HEK293 (cell line): ENCODE results near the gene ARHGEF37.

Source experiments
- CTCF ChIA-PET: fragments of 350-600 bp; formaldehyde crosslinking; extraction: SDS; loops from one replicate; lab custom pipeline; 2021; ENCODE audit warnings: antibody characterized with exemption; lab: Yijun Ruan, JAX
- POLR2A ChIA-PET: fragments of 300-600 bp; formaldehyde crosslinking; extraction: SDS; loops from one replicate; lab custom pipeline; 2020; ENCODE audit warnings: antibody characterized with exemption, inconsistent platforms; lab: Yijun Ruan, JAX
- H3K27ac ChIP-seq: fragments of 200-500 bp; sonication (Bioruptor generic); 2 replicates; pipeline ENCODE4 v1.5.1; 2014; ENCODE audit warnings: low read depth, low read length, control low read depth, inconsistent platforms; ENCODE audit errors: extremely low read depth
- H3K36me3 ChIP-seq, 2 experiments: fragments of 200-500 bp in 1 of 2; sonication (Bioruptor generic) in 1 of 2; 1 replicate in 1 of 2; 2 replicates in 1 of 2; pipeline ENCODE4 v1.5.1; 2014 to 2017; ENCODE audit warnings: inconsistent platforms in 2 of 2, low read length in 2 of 2; ENCODE audit not compliant: control insufficient read depth in 2 of 2, insufficient read depth in 1 of 2
- H3K4me1 ChIP-seq: fragments of 200-500 bp; sonication (Bioruptor generic); 2 replicates; pipeline ENCODE4 v1.5.1; 2014; ENCODE audit warnings: mild to moderate bottlenecking, low read length, inconsistent platforms; ENCODE audit not compliant: control insufficient read depth, insufficient read depth
- H3K4me3 ChIP-seq: 2 replicates; pipeline ENCODE4 v1.5.1; 2011; ENCODE audit warnings: low read depth, mild to moderate bottlenecking, control low read depth, low read length, moderate library complexity
- H3K9me3 ChIP-seq: fragments of 200-500 bp; sonication (Bioruptor generic); 2 replicates; pipeline ENCODE4 v1.5.1; 2014; ENCODE audit warnings: low read depth, low read length, inconsistent platforms; ENCODE audit not compliant: control insufficient read depth, insufficient read depth
- BCL6B ChIP-seq: fragments of 450-650 bp; formaldehyde crosslinking; IDR thresholded peaks from 2 replicates; pipeline ENCODE4 v1.5.1; 2017; ENCODE audit warnings: missing biosample characterization, missing genetic modification characterization
- GFI1B ChIP-seq: fragments of 450-650 bp; formaldehyde crosslinking; IDR thresholded peaks from 2 replicates; pipeline ENCODE4 v1.5.1; 2016; ENCODE audit warnings: missing biosample characterization, missing genetic modification characterization
- HOXA7 ChIP-seq: sonication (generic); formaldehyde crosslinking; IDR thresholded peaks from 2 replicates; pipeline ENCODE4 v1.8.1; 2022; ENCODE audit warnings: missing genetic modification reagents, borderline replicate concordance
- TRIM28 ChIP-seq: IDR thresholded peaks from 2 replicates; pipeline ENCODE4 v1.6.1; 2011; ENCODE audit warnings: low read length, control low read depth, borderline replicate concordance
- WT1 ChIP-seq: fragments of 450-650 bp; formaldehyde crosslinking; IDR thresholded peaks from 2 replicates; pipeline ENCODE4 v1.5.1; 2016; ENCODE audit warnings: missing biosample characterization, missing genetic modification characterization
- ZBTB11 ChIP-seq: fragments of 450-650 bp; formaldehyde crosslinking; conservative IDR thresholded peaks from 2 replicates; pipeline ENCODE4 v1.5.1; 2016; ENCODE audit warnings: low read depth, missing biosample characterization, missing genetic modification characterization
- ZBTB17 ChIP-seq: fragments of 450-650 bp; formaldehyde crosslinking; IDR thresholded peaks from 2 replicates; pipeline ENCODE4 v1.5.1; 2016; ENCODE audit warnings: missing biosample characterization, missing genetic modification characterization
- ZBTB7A ChIP-seq: fragments of 450-650 bp; formaldehyde crosslinking; IDR thresholded peaks from 2 replicates; pipeline ENCODE4 v1.5.1; 2016; ENCODE audit warnings: low read depth, missing biosample characterization, missing genetic modification characterization
- ZIC2 ChIP-seq: fragments of 450-650 bp; formaldehyde crosslinking; IDR thresholded peaks from 2 replicates; pipeline ENCODE4 v1.5.1; 2016; ENCODE audit warnings: missing biosample characterization, missing genetic modification characterization
- ZNF175 ChIP-seq: fragments of 450-650 bp; formaldehyde crosslinking; IDR thresholded peaks from 2 replicates; pipeline ENCODE4 v1.5.1; 2016; ENCODE audit warnings: missing biosample characterization, missing genetic modification characterization
- ZNF221 ChIP-seq: fragments of 450-650 bp; formaldehyde crosslinking; IDR thresholded peaks from 2 replicates; pipeline ENCODE4 v1.5.1; 2017; ENCODE audit warnings: missing biosample characterization, missing genetic modification characterization, borderline replicate concordance
- ZNF248 ChIP-seq: fragments of 450-650 bp; formaldehyde crosslinking; IDR thresholded peaks from 2 replicates; pipeline ENCODE4 v1.5.1; 2017; ENCODE audit warnings: missing biosample characterization, missing genetic modification characterization
- ZNF324 ChIP-seq: fragments of 450-650 bp; formaldehyde crosslinking; IDR thresholded peaks from 2 replicates; pipeline ENCODE4 v1.5.1; 2016; ENCODE audit warnings: missing biosample characterization, missing genetic modification characterization
- ZNF335 ChIP-seq: fragments of 450-650 bp; formaldehyde crosslinking; conservative IDR thresholded peaks from 2 replicates; pipeline ENCODE4 v1.5.1; 2016; ENCODE audit warnings: missing biosample characterization, missing genetic modification characterization
- ZNF394 ChIP-seq: fragments of 450-650 bp; formaldehyde crosslinking; IDR thresholded peaks from 2 replicates; pipeline ENCODE4 v1.5.1; 2016; ENCODE audit warnings: missing biosample characterization, missing genetic modification characterization, mild to moderate bottlenecking, moderate library complexity, borderline replicate concordance
- ZNF548 ChIP-seq: fragments of 450-650 bp; formaldehyde crosslinking; IDR thresholded peaks from 2 replicates; pipeline ENCODE4 v1.5.1; 2016; ENCODE audit warnings: missing biosample characterization, missing genetic modification characterization
- ZNF560 ChIP-seq: fragments of 450-650 bp; formaldehyde crosslinking; IDR thresholded peaks from 2 replicates; pipeline ENCODE4 v1.5.1; 2017; ENCODE audit warnings: missing biosample characterization, missing genetic modification characterization, borderline replicate concordance
- ZNF580 ChIP-seq: fragments of 450-650 bp; formaldehyde crosslinking; IDR thresholded peaks from 2 replicates; pipeline ENCODE4 v1.5.1; 2016; ENCODE audit warnings: missing biosample characterization, missing genetic modification characterization
- ZNF610 ChIP-seq: fragments of 450-650 bp; formaldehyde crosslinking; IDR thresholded peaks from 2 replicates; pipeline ENCODE4 v1.5.1; 2016; ENCODE audit warnings: missing biosample characterization, missing genetic modification characterization, borderline replicate concordance
- ZNF623 ChIP-seq: fragments of 450-650 bp; formaldehyde crosslinking; IDR thresholded peaks from 2 replicates; pipeline ENCODE4 v1.5.1; 2016; ENCODE audit warnings: missing biosample characterization, missing genetic modification characterization
- ZNF658 ChIP-seq: fragments of 450-650 bp; formaldehyde crosslinking; IDR thresholded peaks from 2 replicates; pipeline ENCODE4; 2016; ENCODE audit warnings: missing biosample characterization, missing genetic modification characterization
- ZNF837 ChIP-seq: fragments of 450-650 bp; formaldehyde crosslinking; IDR thresholded peaks from 2 replicates; pipeline ENCODE4 v1.5.1; 2016; ENCODE audit warnings: missing biosample characterization, missing genetic modification characterization
- ZXDB ChIP-seq: fragments of 450-650 bp; formaldehyde crosslinking; IDR thresholded peaks from 2 replicates; pipeline ENCODE4 v1.5.1; 2016; ENCODE audit warnings: missing biosample characterization, missing genetic modification characterization

ARHGEF37 gene

GRCh38 chr5:149581931-149582768 is 852 bp downstream of the ARHGEF37 start (continued):
- TF ChIP-seq ZBTB11 (tag by site-specific recombination) (no peak), BCL6B (tag by site-specific recombination) (no peak), GFI1B (tag by site-specific recombination) (no peak), ZNF623 (tag by site-specific recombination) (no peak), ZNF394 (tag by site-specific recombination) (peak; percentile 40; the same call in 1 of the 2 replicates), ZIC2 (tag by site-specific recombination) (peak; percentile 94), ZNF335 (tag by site-specific recombination) (peak; percentile 4; the same call in 1 of the 2 replicates), HOXA7 (CRISPR knock-in tag) (no peak), ZNF658 (tag by site-specific recombination) (no peak), ZNF837 (tag by site-specific recombination) (no peak)

GRCh38 chr5:149583394-149583793 is 2.1 kb downstream of the ARHGEF37 start:
- ChIA-PET POLR2A (no interaction called here), CTCF (interaction anchor here (2.1 kb wide), 1 partner anchor 35 kb away, joined by 10 read pairs; no protein-coding TSS in a partner anchor)

GRCh38 chr5:149584121-149584520 is 2.8 kb downstream of the ARHGEF37 start:
- peaks cover 4% of the 10 kb centered on the region for H3K4me1 ChIP-seq
- no peaks in the 10 kb centered on the region for H3K9me3 ChIP-seq
- ChIA-PET POLR2A (no interaction called here), CTCF (no interaction called here)
- H3K36me3 ChIP-seq, result no peaks in the 10 kb centered on the region
- no peak overlapping the region for H3K27ac ChIP-seq
- H3K4me3 ChIP-seq, result no peak overlapping the region
- TF ChIP-seq ZXDB (tag by site-specific recombination), result no peak

More at GRCh38 chr5:149583394-149583793, 2.1 kb downstream of the ARHGEF37 start:
- H3K4me1 ChIP-seq, result peaks cover 4% of the 10 kb centered on the region
- no peaks in the 10 kb centered on the region for H3K36me3 ChIP-seq
- H3K4me3 ChIP-seq, result no peak overlapping the region
- TF ChIP-seq ZNF580 (tag by site-specific recombination), result no peak
- peak; percentile 29; the same call in 1 of the 2 replicates for TF ChIP-seq ZBTB17 (tag by site-specific recombination)
- H3K9me3 ChIP-seq, result no peaks in the 10 kb centered on the region
- no peak overlapping the region for H3K27ac ChIP-seq

GRCh38 chr5:149585910-149586309 is 4.6 kb downstream of the ARHGEF37 start:
- CTCF ChIA-PET, result no interaction called here
- Histone ChIP-seq H3K27ac (no peak overlapping the region), H3K4me1 (peaks cover 4% of the 10 kb centered on the region), H3K4me3 (no peak overlapping the region), H3K36me3 (no peaks in the 10 kb centered on the region), H3K9me3 (no peaks in the 10 kb centered on the region)
- POLR2A ChIA-PET, result no interaction called here
- TF ChIP-seq ZNF324 (tag by site-specific recombination) (no peak), ZBTB7A (tag by site-specific recombination) (no peak), ZNF248 (tag by site-specific recombination) (no peak), WT1 (tag by site-specific recombination) (no peak), ZNF548 (tag by site-specific recombination) (no peak), BCL6B (tag by site-specific recombination) (no peak), ZNF610 (tag by site-specific recombination) (no peak), ZNF560 (tag by site-specific recombination) (no peak), ZNF221 (tag by site-specific recombination) (no peak), TRIM28 (no peak), ZNF175 (tag by site-specific recombination) (no peak), ZNF335 (tag by site-specific recombination) (no peak)
